Measurements from ENCODE around the gene KIF17. TPM values are rescaled to one million over a fixed set of nuclear protein-coding genes. Genes with fewer than 3 reads are reported as not detected.

The KIF17 gene
- total RNA-seq, 6 donors from 2014 or later = 4.2 to 12.6 (median 8.5) TPM

DNA sequence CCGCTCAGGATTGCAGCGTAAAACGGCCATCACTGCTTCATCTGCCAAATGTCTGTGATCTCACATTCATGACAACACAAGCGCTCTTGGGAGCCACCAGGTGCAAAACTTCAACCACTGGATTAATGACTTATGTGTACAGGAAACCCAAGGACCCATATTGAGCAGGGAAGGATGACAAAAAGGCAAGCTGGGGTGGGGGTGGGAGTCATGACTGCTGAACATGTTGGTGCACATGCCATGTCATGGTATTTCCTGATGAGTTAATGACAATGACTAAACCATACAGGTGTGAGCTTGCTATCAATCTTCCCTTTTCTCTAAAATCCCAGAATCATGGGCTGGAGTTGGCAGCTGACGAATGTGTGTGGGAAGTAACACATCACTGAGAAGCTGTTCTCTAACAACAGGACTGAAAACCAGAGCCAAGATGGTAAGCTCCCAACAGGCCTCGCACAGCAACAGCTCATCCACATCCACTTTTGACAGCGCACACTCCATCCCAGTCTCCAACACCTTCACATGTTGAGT lies 17.8 kb upstream of the KIF17 start:
- Histone ChIP-seq H3K27me3 (peaks cover 0 to 20% (median 12%) of the 10 kb centered on the region in 4 donors), H3K27ac (no peak overlapping the region), H3K36me3 (peaks cover 0 to 36% (median 5%) of the 10 kb centered on the region in 4 donors), H3K4me3 (no peak overlapping the region), H3K9me3 (no peaks in the 10 kb centered on the region), H3K4me1 (peaks cover 22 to 28% (median 24%) of the 10 kb centered on the region in 4 donors)
- DNase-seq (no peak), ATAC-seq (ENCODE audit: low FRiP score in 2 of 2) (no peak)
- no peak for TF ChIP-seq POLR2AphosphoS5 (IDR thresholded peaks at IDR 0.05)
- TF ChIP-seq EP300 (IDR thresholded peaks at IDR 0.05) = no peak
- TF ChIP-seq POLR2A (IDR thresholded peaks at IDR 0.05) = no peak
- TF ChIP-seq, protein P1, sequence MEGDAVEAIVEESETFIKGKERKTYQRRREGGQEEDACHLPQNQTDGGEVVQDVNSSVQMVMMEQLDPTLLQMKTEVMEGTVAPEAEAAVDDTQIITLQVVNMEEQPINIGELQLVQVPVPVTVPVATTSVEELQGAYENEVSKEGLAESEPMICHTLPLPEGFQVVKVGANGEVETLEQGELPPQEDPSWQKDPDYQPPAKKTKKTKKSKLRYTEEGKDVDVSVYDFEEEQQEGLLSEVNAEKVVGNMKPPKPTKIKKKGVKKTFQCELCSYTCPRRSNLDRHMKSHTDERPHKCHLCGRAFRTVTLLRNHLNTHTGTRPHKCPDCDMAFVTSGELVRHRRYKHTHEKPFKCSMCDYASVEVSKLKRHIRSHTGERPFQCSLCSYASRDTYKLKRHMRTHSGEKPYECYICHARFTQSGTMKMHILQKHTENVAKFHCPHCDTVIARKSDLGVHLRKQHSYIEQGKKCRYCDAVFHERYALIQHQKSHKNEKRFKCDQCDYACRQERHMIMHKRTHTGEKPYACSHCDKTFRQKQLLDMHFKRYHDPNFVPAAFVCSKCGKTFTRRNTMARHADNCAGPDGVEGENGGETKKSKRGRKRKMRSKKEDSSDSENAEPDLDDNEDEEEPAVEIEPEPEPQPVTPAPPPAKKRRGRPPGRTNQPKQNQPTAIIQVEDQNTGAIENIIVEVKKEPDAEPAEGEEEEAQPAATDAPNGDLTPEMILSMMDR (IDR thresholded peaks at IDR 0.05) = no peak
- WGBS, 2 donors = 94 to 95% methylated on average over 7 of the region's 7 CpGs

DNA sequence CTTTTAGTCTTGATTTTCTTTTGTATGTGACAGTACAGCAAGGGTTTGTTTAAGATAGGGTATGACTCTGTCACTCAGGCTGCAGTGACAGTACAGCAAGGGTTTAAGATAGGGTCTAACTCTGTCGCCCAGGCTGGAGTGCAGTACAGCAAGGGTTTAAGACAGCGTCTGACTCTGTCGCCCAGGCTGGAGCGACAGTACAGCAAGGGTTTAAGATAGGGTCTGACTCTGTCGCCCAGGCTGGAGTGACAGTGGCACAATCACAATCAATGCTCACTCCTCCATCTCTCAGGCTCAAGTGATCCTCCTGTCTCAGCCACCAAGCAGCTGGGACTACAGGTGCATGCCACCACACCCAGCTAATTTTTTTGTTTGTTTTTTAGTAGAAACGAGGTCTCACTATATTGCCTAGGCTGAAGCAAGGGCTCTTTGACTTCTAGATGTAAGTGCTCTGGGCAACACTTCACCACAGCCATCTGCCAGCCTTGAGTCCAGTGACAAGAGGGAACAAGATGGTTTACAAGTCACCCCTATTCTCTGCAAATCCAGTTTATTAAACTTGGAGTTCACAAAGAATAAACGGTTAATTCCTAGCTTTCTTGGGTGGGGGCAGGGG lies 15.7 kb upstream of the KIF17 start:
- Histone ChIP-seq H3K27me3 (peaks cover 0 to 26% (median 16%) of the 10 kb centered on the region in 4 donors), H3K9me3 (no peaks in the 10 kb centered on the region), H3K27ac (peak overlapping the region in 3 of 4 donors; percentile 28 to 53 (median 48)), H3K4me1 (peaks cover 22 to 28% (median 24%) of the 10 kb centered on the region in 4 donors), H3K36me3 (peaks cover 0 to 15% (median 2%) of the 10 kb centered on the region in 4 donors), H3K4me3 (peak overlapping the region in 3 of 4 donors; percentile 55 to 70 (median 67))
- ATAC-seq (ENCODE audit: low FRiP score in 2 of 2) = peak; percentile 20 to 22
- DNase-seq = no peak
- WGBS, 2 donors = 12 to 23% methylated on average over 7 of the region's 7 CpGs
- TF ChIP-seq EP300 (IDR thresholded peaks at IDR 0.05) (no peak), POLR2A (IDR thresholded peaks at IDR 0.05) (no peak), POLR2AphosphoS5 (IDR thresholded peaks at IDR 0.05) (no peak)
- TF ChIP-seq, protein P1 (IDR thresholded peaks at IDR 0.05) = no peak

DNA sequence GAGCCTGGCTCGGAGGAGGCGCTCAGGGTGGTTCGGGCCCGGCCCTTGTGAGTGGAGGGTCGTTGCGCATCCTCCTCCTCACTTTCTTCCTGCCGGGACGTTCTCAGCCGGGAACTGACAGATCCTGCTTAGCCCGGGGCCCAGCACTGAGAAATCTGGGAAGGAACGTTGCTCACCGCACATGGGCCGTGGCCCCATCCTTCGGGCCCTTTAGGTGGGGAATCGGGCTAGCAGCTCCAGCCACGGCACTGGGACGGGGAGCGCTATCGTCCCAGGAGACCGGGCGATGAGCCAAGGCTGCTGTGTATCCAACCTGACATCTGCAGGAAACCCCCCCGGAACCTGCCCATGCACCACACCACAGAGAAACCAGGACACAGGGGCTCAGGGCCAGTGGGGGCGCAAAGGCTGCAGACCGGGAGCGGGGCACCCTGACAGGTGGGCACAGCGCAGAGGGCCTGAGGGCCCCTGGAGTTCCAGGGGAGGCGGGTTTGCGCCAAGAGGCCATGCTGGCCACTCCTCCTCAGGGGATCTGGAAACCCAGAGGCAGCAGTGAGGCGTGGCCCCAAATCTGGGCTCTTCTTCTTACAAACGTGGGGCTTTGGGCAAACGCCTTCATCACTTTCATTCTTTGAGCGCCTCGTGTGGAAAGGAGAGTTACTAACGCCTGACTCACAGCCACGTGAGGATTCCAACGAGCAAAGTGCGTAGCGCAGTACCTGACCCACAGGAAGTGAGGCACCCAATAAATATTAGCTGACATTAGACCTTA lies 15.0 kb upstream of the KIF17 start, which contains the start of gene SH2D5:
TSS of gene SH2D5 (minus strand) at position 116 of the 772 bp plus-strand sequence. CDS start 4,659 bp downstream, outside the sequence.
- 1% methylated on average over 22 to 31 of the region's 38 CpGs for WGBS, 2 donors
- Histone ChIP-seq H3K36me3 (peaks cover 0 to 9% (median 2%) of the 10 kb centered on the region in 4 donors), H3K4me3 (peak within 1 kb of the TSS; percentile 40 to 70 (median 61)), H3K4me1 (peaks cover 22 to 28% (median 24%) of the 10 kb centered on the region in 4 donors), H3K9me3 (no peaks in the 10 kb centered on the region), H3K27ac (peak within 1 kb of the TSS in 3 of 4 donors; percentile 28 to 53 (median 48)), H3K27me3 (peaks cover 0 to 26% (median 16%) of the 10 kb centered on the region in 4 donors)
- TF ChIP-seq, protein P1 (IDR thresholded peaks at IDR 0.05) = peak in 5 of 6 experiments; percentile 12 to 28 (median 17)
- no peak for TF ChIP-seq POLR2A (IDR thresholded peaks at IDR 0.05)
- TF ChIP-seq EP300 (IDR thresholded peaks at IDR 0.05) = peak in 1 of 4 donors; percentile 82
- TF ChIP-seq POLR2AphosphoS5 (IDR thresholded peaks at IDR 0.05) = peak in 1 of 2 donors; percentile 62
- ATAC-seq (ENCODE audit: low FRiP score in 2 of 2) (peak; percentile 82 to 90), DNase-seq (peak; percentile 83 to 90)

DNA sequence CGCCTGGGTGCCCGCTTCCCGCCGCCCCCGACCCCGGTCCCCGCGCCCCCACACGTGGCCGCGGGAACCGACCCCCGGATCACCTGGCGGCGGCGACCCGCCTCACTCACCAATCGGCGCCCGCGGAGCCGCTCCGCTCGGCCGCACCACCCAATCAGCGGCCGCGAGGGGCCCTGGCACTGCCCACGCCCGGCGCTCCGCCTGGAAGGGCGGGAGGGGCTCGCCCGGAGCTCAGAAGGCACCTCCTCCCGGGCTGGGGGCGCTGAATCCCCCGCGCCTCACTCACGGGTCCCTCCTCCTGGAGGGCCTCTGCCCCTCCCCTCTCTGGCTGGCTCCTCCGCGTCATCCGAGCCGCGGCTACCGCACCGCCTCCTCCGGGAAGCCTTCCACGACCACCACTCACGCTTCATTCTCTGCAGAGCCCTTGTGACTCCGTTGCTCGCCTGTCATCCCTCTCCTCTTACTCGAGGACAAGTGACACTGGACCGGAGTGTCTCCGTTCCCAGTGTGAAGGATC lies 14.3 kb upstream of the KIF17 start:
- Histone ChIP-seq H3K27me3 (peaks cover 0 to 26% (median 16%) of the 10 kb centered on the region in 4 donors), H3K9me3 (no peaks in the 10 kb centered on the region), H3K27ac (no peak overlapping the region), H3K4me3 (peak overlapping the region; percentile 40 to 70 (median 61)), H3K36me3 (peaks cover 0 to 3% (median 0%) of the 10 kb centered on the region in 4 donors), H3K4me1 (peaks cover 22 to 28% (median 24%) of the 10 kb centered on the region in 4 donors)
- 2 to 3% methylated on average over 19 to 25 of the region's 55 CpGs for WGBS, 2 donors
- TF ChIP-seq POLR2AphosphoS5 (IDR thresholded peaks at IDR 0.05) = no peak
- TF ChIP-seq, protein P1 (IDR thresholded peaks at IDR 0.05) = no peak
- no peak for TF ChIP-seq POLR2A (IDR thresholded peaks at IDR 0.05)
- TF ChIP-seq EP300 (IDR thresholded peaks at IDR 0.05) = no peak
- peak; percentile 17 to 76 for ATAC-seq (ENCODE audit: low FRiP score in 2 of 2)
- peak; percentile 61 to 92 for DNase-seq

All from upper lobe of left lung (tissue), 6 donors.